Skin of body (tissue), 2 donors: ENCODE data around the gene DYNC2I2. TPM values are rescaled to one million over a fixed set of nuclear protein-coding genes. Genes with fewer than 3 reads are reported as not detected.
"Not testable (repeated sequence)": the region's sequence is repeated elsewhere in the genome, so short reads cannot be mapped to it uniquely, and the experiment has no call there.

ENCODE experiments used
- DNase-seq: peaks from one replicate; lab custom pipeline; 2025; lab: John Stamatoyannopoulos, UW
- total RNA-seq: library from RNA; depleted of rRNA; stranded (reverse); fragments of >200 nt; gene quantifications from one replicate; pipeline ENCODE4 v1.2.3, GENCODE V29; 2014

DYNC2I2 gene
- total RNA-seq, 1 donor from 2014 or later = 21.1 TPM

GRCh38 chr9:128619779-128620178 is 36.9 kb downstream of the DYNC2I2 start:
- DNase-seq = no peak

GRCh38 chr9:128619127-128619526 is 37.5 kb downstream of the DYNC2I2 start:
- no peak for DNase-seq

- no peak for DNase-seq
Observed at GRCh38 chr9:128617943-128618342, 38.7 kb downstream of the DYNC2I2 start.

- DNase-seq = no peak
Observed at GRCh38 chr9:128615571-128615970, 41.1 kb downstream of the DYNC2I2 start.

DNA sequence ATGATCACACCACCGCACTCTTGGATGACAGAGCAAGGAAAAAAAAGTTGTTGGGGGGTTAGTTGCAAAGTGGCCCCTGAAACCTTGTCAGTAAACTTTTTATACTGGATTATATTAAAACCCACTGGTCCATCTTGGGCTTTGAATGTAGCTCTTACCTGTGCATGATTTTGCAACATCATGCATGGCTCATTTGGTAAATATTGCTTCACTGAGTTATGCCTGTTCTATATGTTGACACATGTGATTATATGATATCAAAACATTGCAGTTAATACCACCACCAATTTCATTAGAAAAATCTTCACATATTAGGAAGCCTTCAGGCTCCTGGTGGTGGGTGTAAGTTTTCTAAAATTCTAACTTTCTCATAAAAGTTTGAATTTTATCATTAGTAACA is 41.9 kb downstream of the DYNC2I2 start:
- no peak for DNase-seq

GRCh38 chr9:128611600-128612394 is 44.9 kb downstream of the DYNC2I2 start:
- DNase-seq = no peak

GRCh38 chr9:128610897-128611296 is 45.8 kb downstream of the DYNC2I2 start:
- no peak for DNase-seq

- DNase-seq = no peak
Observed at GRCh38 chr9:128607642-128608350, 48.9 kb downstream of the DYNC2I2 start.

- no peak for DNase-seq
Observed at GRCh38 chr9:128603697-128604096, 53.0 kb downstream of the DYNC2I2 start.

- DNase-seq = no peak
Observed at GRCh38 chr9:128600099-128600498, 56.5 kb downstream of the DYNC2I2 start.

- DNase-seq = no peak
Observed at GRCh38 chr9:128595471-128595870, 61.2 kb downstream of the DYNC2I2 start.

DNA sequence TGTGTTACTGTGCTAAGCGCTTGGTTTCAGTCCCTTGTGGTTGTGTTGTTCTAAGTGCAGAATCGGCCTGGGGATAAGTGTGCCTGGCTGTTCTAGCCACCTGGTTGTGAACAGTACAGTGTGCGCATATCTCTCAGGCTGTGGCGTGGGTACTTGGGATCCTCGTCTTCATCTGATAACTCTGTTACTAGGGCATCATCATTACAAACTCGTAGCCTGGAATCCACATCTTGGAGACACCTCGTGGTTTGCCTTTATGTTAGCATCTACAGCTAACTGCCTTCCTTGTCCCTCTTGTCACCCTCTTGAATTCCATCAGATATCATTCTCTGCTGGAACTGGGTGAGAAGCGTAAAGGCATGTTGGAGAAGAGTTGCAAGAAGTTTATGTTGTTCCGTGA is 62.8 kb downstream of the DYNC2I2 start:
- DNase-seq = no peak

DNA sequence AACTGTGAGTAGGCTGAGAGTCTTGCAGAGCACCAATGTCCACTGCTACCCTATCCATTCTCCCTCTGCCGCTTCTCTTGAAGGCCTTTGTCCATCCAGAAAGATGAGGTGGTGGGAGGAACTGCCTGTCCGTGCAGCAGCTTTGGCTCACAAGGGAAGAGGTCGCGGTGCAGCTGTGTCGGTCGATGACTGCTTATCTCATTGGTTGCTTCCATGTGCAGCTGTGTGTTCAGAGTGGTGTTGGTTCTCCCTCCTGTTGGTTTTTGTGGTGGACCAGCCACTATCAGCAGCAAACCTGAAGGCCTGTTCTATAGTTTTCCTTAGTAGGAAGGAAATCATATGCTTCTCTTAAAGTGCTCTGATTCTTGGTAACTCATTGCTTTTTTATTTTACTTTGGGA is 63.6 kb downstream of the DYNC2I2 start:
- DNase-seq = no peak

DNA sequence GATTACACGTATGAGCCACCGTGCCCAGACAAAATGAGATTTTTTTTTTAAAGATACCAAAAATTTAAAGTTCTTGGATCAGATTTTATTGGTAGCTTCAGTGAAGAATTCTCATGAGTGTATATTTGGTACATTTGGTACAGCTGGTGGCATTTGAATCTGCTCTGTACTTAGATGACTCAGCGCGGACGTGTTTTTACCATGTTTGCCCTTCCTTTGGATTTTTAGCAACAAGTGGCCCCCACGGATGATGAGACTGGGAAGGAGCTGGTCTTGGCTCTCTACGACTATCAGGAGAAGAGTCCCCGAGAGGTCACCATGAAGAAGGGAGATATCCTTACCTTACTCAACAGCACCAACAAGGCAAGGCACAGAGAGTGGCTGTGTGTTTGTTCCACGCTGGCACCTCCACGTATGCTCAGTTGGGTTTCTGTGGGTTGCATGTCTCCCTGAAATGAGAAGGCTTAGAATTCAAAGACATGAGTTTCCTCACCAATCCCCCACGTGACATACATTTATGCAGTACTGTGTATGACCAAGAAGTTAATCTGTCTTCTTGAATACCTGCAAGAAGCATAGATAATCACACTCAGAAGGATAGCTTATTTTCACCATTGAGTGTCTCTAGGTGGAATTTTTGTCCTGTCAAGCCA is 67.9 kb downstream of the DYNC2I2 start:
- DNase-seq = no peak

GRCh38 chr9:128587453-128587852 is 69.2 kb downstream of the DYNC2I2 start:
- DNase-seq = no peak

- DNase-seq = not testable (repeated sequence)
Observed at GRCh38 chr9:128586934-128587333, 69.7 kb downstream of the DYNC2I2 start.

DNA sequence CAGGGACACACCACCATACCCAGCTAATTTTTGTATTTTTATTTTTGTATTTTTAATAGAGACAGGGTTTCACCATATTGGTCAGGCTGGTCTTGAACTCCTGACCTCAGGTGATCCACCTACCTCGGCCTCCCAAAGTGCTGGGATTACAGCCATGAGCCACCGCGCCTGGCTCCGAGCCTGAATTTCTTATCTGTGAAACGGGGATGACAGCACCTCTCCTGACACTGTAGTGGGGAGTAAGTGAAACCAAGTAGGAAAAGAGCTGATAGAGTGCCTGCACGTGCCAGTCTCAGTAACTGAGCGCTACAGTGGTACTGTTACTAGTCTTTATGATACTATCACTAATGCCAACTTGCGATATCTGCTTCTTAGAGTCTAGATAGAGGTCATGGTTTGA is 71.5 kb downstream of the DYNC2I2 start:
- not testable (repeated sequence) for DNase-seq

Other genes with a start within 250 kb of the DYNC2I2 start
- 54.4 TPM for gene CERCAM, start 236.0 kb downstream of the DYNC2I2 start, total RNA-seq
- gene ODF2, start 200.8 kb downstream of the DYNC2I2 start, total RNA-seq = 23.0 TPM
- 15.7 TPM for gene GLE1, start 152.1 kb downstream of the DYNC2I2 start, total RNA-seq
- 269 TPM for gene SPTAN1, start 104.3 kb downstream of the DYNC2I2 start, total RNA-seq
- 298 TPM for gene SET, start 32.4 kb upstream of the DYNC2I2 start, total RNA-seq
- gene PKN3, start 45.7 kb upstream of the DYNC2I2 start, total RNA-seq = 2.0 TPM
- 7.5 TPM for gene ZDHHC12, start 67.3 kb upstream of the DYNC2I2 start, total RNA-seq
- gene ZER1, start 115.1 kb upstream of the DYNC2I2 start, total RNA-seq = 18.1 TPM
- 7.1 TPM for gene TBC1D13, start 130.4 kb upstream of the DYNC2I2 start, total RNA-seq
- 7.0 TPM for gene ENDOG, start 161.7 kb upstream of the DYNC2I2 start, total RNA-seq
- 10.6 TPM for gene SPOUT1, start 172.9 kb upstream of the DYNC2I2 start, total RNA-seq
- gene KYAT1, start 225.1 kb upstream of the DYNC2I2 start, total RNA-seq = 3.4 TPM
- 27.5 TPM for gene LRRC8A, start 225.3 kb upstream of the DYNC2I2 start, total RNA-seq